ENCODE data around the gene IFI27L2. TPM values are rescaled to one million over a fixed set of nuclear protein-coding genes. Genes with fewer than 3 reads are reported as not detected.

The IFI27L2 gene
- total RNA-seq, 2 donors from 2014 or later, result 42.7 to 150 TPM

GRCh38 chr14:94115058-94115591 is 14.3 kb downstream of the IFI27L2 start:
- no peak overlapping the region for H3K27ac ChIP-seq

GRCh38 chr14:94114589-94115057 is 14.8 kb downstream of the IFI27L2 start:
- Histone ChIP-seq H3K4me1 (ENCODE audit: control insufficient read depth in 1 of 2, low read depth in 2 of 2) (peaks cover 0 to 4% of the 10 kb centered on the region in 2 donors), H3K9me3 (no peaks in the 10 kb centered on the region), H3K27ac (no peak overlapping the region), H3K4me3 (no peak overlapping the region), H3K27me3 (replicated peaks; ENCODE audit: insufficient read depth) (no peaks in the 10 kb centered on the region), H3K36me3 (no peaks in the 10 kb centered on the region)
- no peak for DNase-seq (ENCODE audit: low spot score)
- no peak for ATAC-seq (ENCODE audit: insufficient number of reproducible peaks, low FRiP score, low read depth)
- no peak for TF ChIP-seq CTCF (IDR thresholded peaks at IDR 0.05)

More at GRCh38 chr14:94115058-94115591, 14.3 kb downstream of the IFI27L2 start:
- no peaks in the 10 kb centered on the region for H3K4me1 ChIP-seq (ENCODE audit: control insufficient read depth in 1 of 2, low read depth in 2 of 2)
- H3K9me3 ChIP-seq, result no peaks in the 10 kb centered on the region
- H3K4me3 ChIP-seq, result no peak overlapping the region
- DNase-seq (ENCODE audit: low spot score), result no peak
- H3K27me3 ChIP-seq (replicated peaks; ENCODE audit: insufficient read depth), result no peaks in the 10 kb centered on the region
- ATAC-seq (ENCODE audit: insufficient number of reproducible peaks, low FRiP score, low read depth), result no peak
- no peaks in the 10 kb centered on the region for H3K36me3 ChIP-seq
- TF ChIP-seq CTCF (IDR thresholded peaks at IDR 0.05), result no peak

GRCh38 chr14:94113908-94114588 is 15.4 kb downstream of the IFI27L2 start:
- H3K27me3 ChIP-seq (replicated peaks; ENCODE audit: insufficient read depth), result no peaks in the 10 kb centered on the region
- H3K4me3 ChIP-seq, result no peak overlapping the region
- ATAC-seq (ENCODE audit: insufficient number of reproducible peaks, low FRiP score, low read depth), result no peak
- no peak for TF ChIP-seq CTCF (IDR thresholded peaks at IDR 0.05)
- peaks cover 0 to 7% of the 10 kb centered on the region in 2 donors for H3K4me1 ChIP-seq (ENCODE audit: control insufficient read depth in 1 of 2, low read depth in 2 of 2)
- no peak overlapping the region for H3K27ac ChIP-seq
- no peaks in the 10 kb centered on the region for H3K9me3 ChIP-seq
- DNase-seq (ENCODE audit: low spot score), result no peak
- no peaks in the 10 kb centered on the region for H3K36me3 ChIP-seq

DNA sequence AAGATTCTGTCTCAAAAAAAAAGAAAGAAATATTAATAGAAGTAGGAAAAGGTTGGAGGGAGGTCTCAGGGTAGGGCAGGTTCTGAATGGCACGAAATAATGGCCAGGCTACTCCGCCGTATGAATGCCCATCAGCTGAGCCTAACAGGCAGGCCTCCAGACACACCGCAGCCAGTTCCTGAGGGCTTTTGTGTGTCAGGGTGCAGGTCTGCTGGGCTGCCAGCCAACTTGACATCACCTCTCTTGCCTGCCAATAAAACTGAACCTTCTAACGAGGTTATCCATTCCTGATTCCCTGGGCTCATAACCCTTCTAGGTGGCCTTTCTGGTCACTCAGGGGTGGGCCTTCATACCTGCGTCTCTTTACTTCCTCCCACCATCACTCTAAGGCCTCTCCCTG is 15.9 kb downstream of the IFI27L2 start:
- Histone ChIP-seq H3K4me1 (ENCODE audit: control insufficient read depth in 1 of 2, low read depth in 2 of 2) (peaks cover 0 to 7% of the 10 kb centered on the region in 2 donors), H3K36me3 (no peaks in the 10 kb centered on the region), H3K9me3 (no peaks in the 10 kb centered on the region), H3K27me3 (replicated peaks; ENCODE audit: insufficient read depth) (no peaks in the 10 kb centered on the region), H3K27ac (no peak overlapping the region), H3K4me3 (no peak overlapping the region)
- ATAC-seq (ENCODE audit: insufficient number of reproducible peaks, low FRiP score, low read depth) (no peak), DNase-seq (ENCODE audit: low spot score) (no peak)
- no peak for TF ChIP-seq CTCF (IDR thresholded peaks at IDR 0.05)

DNA sequence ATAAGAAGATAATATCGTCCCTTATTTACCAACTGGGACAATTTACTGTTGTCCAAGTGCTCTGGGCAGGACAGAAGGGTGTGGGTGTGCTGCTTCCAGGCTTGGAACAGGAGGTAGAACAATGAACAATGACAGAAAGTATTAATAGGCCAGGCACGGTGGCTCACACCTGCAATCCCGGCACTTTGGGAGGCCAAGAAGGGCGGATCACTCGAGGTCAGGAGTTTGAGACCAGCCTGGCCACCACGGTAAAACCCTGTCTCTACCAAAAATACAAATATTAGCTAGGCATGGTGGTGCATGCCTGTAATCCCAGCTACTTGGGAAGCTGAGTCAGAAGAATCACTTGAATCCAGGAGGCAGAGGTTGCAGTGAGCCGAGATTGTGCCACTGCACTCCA is 16.3 kb downstream of the IFI27L2 start:
- no peak for TF ChIP-seq CTCF (IDR thresholded peaks at IDR 0.05)
- DNase-seq (ENCODE audit: low spot score), result no peak
- Histone ChIP-seq H3K4me3 (no peak overlapping the region), H3K4me1 (ENCODE audit: control insufficient read depth in 1 of 2, low read depth in 2 of 2) (peaks cover 0 to 7% of the 10 kb centered on the region in 2 donors), H3K27ac (no peak overlapping the region), H3K9me3 (no peaks in the 10 kb centered on the region), H3K36me3 (no peaks in the 10 kb centered on the region), H3K27me3 (replicated peaks; ENCODE audit: insufficient read depth) (no peaks in the 10 kb centered on the region)
- ATAC-seq (ENCODE audit: insufficient number of reproducible peaks, low FRiP score, low read depth), result no peak

All from thoracic aorta (tissue), 2 donors.